DMS114 treated with DMSO at 0.1 percent for 48 hours (cell line): ENCODE measurements around the gene CMC2.

Experiments
- DNase-seq: peaks from one replicate; lab custom pipeline; 2025; ENCODE audit not compliant: unreplicated experiment; lab: John Stamatoyannopoulos, UW

CMC2 gene

DNA sequence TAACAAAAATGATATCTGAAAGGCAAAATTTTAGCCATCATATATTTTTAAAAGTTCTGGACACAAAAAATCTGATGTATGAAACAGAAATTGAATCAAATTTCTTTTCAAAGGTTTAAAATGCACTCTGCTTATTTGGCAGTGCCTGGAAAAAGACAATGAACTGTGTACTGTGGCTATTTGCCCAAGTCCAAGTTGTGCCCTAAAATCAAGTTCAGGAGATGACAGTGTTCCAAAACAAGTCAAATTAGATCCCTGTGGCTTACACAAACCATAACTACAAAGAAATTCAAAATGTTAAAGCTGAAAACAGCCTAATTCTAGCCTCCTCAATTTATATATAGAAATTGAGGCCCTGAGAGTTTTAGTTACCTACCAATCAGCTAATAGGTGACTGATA, 25.6 kb downstream of the CMC2 start:
- DNase-seq: no peak

DNA sequence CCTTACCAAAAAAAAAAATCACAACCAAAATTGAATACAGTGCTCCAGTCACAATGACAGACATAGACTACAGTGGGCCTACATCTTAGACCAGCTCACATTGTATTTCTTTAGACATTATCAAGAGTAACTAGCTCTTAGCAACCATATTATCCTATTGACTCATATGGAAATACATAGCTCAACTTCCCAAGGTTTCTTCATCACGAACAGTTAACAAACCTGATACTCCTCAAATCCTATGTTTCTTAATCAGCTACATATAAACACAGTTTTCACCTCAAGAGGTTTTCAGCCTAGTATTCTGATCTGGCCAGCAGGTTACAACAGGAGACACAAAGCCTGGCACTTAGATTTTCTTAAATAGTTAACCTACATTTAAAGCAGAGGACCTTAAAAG, 29.7 kb downstream of the CMC2 start:
- no peak for DNase-seq

DNA sequence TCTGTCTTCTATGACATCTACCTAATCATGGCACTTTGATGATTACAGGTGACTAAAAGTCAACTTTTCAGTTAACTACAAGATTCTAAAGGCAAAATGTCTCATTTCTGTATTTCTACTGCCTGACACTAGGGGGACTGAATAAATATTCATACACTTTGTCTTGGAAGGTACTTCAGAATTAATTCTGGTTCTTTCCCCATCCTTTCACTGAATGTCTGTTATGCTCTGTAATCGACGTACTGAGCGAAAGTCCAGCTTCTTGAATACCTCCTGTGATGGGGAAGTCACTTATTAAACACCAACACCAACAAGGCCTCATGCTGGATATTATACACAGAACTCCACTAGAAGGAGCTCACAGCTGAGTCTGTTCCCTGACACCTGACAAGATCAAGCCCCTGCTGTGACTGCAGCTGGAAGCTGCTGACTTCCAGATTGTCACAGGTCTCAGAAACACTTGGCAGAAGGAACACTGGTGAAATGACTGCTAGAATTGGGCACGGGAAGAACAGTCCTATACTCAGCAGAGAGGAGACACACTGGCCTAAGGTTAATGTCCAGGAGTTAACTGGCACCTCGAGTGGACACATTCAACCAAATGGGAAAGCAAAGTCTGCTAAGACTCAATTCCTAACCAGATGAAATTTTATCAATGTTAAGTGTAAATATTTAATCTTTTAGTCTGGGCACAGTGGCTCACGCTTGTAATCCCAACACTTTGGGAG, 31.9 kb downstream of the CMC2 start:
- no peak for DNase-seq

DNA sequence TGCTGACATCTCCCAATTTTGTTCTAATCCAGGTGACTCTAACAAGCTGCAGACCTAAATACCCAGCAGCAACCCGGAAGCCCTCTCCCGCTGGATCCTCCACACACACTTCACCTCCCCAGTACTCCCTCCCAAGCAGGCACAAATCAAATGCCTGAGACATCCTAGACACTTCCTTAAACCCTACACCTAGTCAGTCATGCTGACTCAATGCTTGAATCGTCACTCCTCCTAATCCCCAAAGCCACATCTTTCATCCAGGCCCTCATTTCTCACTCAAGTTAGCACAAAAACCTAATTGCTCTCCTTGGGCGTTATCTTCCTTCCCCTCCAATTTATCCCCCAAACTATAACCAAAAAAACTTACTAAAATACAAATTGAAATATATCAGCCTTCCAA, 32.7 kb downstream of the CMC2 start:
- no peak for DNase-seq

DNA sequence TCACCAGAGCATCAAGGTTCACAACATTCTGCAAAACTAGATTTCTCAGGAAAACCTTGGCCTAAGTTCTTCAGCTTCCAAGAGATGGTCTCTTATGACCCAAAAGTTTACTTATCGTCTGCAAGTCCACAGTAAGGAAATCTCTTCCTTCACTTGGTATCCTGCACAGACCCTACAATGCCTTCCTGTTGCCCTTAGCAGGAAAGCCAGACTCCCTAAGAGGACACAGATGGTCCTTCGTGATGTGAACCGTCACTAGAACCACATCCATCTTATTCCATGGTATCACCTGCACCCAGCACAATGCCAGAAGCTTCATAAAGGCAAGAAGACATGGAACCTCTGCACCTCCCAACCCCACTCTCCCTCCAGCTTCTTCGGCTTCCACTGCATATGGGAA, 34.1 kb downstream of the CMC2 start:
- DNase-seq: no peak

DNA sequence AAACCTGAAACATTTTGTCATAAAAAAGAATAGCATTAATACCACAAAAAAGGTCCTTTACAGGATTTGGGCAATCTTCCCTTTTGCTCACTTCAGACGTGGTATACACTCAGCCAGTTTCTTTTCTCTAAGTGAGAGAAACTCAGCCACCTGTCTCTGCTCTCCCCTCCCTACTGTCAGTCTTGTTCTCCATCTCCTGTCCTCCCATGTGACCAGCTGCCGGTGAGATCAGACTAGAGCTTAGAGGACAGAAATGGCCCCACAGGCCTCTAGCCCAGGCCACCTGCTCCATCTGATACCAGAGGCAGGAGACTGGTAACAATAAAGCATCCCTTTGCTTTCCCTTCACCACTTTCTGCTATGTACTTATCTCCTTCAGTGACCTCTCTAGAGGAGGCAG, 34.9 kb downstream of the CMC2 start:
- DNase-seq: no peak

DNA sequence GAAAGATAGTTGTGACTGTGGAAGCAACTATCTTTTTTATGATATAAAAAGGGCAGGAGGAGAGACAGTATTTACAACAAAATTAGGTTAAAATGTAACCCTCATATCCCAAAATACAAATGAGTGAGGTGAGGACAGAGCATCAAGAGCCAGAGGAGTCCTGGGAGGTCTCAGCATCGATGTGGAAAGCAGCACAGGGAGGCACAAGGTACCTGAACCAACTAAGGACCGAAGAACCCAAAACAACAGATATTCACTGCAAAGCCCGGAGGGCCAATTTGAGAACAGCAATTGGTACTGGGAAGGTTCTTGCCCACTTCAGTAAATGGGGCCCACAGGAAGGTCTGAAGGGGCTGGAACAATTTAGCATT, 37.6 kb downstream of the CMC2 start:
- no peak for DNase-seq

DNA sequence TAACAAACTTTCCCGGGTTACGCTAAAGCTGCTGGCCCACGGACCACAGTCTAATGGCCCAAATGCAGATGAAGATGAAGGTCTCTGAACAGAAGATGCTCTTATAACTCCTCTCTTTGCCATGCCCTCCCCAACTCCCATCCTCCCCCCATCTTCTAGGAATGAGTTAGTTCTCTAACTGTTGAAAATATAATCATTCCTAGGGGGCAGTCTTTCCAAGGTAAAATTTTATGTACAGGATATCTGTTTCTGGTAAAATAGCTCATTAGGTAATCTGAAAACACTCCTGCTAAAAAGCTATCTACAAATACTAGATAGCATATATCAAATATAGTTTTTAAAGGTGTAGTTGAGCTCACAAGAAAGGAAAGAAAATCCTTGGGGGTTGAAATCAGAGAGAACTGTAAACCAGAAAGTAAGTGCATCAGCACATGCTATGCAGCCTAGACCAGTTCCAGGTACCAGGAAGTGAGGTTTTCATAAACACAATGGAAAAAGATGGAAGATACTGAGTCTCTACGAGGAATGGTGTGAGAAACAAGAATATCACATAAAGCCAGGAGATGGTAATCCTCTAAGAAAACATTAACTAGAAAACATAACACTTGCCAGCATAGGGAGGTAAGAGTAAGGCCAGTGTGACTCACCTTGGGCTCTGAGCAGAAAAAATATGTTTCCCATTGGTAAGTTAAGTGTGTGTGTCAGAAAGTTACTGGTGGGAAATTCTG, 38.1 kb downstream of the CMC2 start:
- DNase-seq: no peak

DNA sequence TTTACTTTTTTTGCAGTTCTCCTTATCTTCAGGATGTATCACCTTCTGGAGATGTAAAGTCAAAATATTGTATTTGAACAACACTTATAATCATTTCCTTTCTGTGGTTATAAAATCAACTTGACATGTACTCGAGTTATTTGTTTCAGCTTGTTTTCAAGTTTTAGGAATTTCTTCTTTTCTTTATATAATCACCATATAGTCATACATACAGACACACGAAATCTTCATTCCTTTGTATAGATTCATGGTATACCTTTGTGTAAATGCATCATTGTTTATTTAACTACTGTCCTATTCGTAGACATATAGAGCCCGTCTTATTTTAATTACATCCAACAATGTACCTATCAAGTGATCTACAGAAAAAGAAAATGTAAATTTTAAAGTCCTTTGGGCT, 40.1 kb downstream of the CMC2 start:
- no peak for DNase-seq

DNA sequence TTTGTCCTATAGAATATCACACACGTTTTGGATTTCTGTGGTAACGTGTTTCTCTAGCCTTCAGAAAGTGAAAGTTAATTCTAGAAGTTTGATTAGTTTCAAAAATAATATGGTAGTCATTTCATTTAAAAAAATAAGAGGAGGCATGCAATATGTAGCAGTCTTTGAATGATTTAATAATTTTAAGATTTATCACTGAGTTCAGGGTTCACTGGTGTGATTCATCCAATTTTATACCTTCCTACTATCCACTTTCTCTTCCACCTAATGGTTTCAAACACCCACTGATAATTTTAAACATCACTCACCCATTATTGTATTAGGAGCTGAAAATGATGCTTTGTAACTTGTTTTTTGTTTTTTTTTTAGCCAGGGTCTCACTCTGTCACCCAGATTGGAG, 42.3 kb downstream of the CMC2 start:
- no peak for DNase-seq

DNA sequence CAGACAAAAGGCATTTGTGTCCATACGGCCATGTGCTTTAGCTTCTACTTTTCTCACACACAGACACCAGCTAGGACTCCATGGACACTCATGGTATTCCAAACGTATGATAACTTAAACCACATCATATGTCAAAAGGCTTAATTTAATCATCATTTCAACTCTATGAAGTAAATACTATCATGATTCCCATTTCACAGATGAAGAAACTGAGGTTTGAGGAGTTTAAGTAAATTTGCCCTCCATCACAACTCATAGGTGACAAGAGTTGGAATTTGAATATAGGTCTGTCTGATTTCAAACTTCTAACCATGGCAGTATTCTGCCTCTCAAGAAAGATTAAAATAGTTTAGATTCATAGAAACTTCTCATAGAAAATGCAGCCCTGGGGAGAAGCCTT, 43.8 kb downstream of the CMC2 start:
- DNase-seq: no peak

DNA sequence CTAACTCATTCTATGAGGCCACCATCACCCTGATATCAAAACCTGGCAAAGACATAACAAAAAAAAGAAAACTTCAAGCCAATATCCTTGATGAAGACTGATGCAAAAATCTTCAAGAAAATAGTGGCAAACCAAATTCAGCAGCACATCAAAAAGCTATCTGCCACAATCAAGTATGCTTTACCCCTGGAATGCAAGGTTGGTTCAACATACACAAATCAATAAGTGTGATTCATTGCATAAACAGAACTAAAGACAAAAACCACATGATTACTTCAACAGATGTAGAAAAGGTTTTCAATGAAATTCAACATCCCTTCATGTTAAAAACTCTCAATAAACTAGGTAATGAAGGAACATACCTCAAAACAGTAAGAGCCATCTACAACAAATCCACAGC, 48.4 kb downstream of the CMC2 start:
- no peak for DNase-seq

DNA sequence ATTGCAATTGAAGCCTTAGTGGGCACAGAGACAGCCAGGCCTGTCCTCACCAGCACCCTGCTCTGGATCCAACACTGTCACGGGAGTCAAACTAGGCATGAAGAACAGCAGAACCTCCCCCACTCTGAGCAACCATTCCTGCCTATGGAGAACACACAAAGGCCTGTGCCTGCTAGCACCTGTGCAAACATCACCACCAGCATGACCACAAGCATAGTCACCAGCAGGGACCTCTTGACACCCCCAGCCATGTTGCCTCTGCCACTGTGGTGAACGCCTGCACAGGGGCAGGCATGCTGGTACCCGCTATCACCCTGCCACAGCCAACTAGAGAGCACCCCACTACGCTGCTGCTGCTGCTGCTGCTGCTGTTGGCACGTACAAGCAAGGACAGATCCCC, 51.7 kb downstream of the CMC2 start:
- no peak for DNase-seq

DNA sequence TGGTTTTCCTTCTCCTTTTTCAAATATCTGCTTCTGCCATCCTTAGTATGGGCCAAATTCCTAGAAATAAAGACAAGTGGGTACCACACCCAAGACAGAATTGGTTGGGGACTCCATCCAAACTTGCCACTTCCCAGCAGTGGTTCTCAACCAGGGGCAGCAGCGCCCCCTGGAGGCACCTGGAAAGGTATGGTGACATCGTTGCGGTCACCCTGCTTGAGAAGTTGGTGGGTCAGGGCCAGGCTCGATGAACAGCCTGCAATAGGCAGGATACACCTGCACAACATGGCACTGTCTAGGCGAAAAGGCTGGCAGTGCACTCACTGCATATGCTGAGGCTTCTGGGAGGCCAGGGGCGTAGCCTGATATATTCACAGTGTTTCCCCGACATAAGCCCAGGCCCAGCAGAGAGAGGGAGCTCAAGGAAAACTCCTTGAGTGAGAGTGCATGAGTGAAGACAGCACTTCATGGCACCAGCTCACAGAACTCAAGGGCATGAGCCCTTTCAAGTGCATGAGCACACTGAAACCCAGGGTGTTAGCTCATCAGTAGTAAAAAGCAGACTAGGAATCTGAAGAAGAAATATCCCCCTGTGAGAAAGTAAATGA, 57.7 kb downstream of the CMC2 start:
- DNase-seq: no peak

DNA sequence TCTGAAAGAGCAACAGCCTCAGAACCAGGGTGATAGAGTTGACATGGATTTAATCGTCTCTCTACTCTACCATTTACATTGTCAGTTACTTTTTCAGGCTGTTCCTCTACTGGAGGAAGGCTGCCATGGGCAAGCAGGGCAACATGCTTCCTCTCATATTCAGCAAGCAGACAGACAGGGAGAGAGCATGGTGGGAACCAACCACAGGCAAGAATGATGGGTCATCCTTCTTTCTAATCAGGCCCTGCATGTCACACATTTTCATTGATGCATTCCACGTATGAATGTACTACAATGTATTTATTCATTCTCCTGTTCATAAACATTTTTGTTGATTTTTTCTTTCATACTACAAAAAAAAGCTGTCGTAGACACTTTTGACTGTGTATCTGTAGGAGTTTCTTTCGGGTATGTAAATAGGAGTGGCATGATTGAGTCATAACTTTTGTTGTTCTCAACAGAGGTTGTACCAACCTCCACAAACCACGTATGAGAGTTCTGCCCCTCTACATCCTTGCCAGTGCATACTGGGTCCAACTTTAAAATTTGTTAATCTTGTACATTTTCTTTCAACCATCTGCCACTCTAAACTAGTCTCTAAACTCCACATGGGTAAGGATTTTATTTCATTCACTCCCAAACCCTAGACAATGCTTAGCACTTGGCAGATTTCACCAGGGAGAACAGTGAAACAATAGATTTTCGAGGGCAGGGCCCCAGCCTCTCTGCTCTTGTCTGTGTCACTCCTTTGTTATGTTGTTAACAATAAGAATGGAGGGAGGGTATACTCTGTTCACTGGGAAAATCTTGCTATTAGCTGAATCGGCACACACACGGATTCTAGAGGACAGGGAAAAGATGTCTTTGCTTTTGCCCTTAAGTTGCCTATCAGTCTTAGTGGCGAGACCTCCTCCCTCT, 58.7 kb downstream of the CMC2 start:
- no peak for DNase-seq

DNA sequence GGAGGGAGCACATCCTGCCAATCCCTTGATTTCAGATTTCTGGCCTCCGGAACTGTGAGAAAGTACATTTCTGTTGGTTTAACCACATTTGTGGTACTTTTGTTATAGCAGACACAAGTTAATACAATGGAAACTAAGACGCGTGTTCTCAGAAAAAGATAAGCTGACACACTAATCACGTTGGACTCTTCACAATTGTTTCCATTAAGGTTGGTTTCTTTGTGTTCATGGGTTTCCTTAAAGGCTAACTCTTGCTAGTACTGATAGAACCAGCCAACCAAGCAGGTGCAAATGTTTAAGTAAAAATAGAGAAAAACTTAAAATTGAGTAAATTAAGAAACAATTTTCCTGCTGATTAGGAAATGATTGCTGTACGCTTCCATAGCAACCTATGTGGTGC, 59.4 kb downstream of the CMC2 start:
- no peak for DNase-seq

DNA sequence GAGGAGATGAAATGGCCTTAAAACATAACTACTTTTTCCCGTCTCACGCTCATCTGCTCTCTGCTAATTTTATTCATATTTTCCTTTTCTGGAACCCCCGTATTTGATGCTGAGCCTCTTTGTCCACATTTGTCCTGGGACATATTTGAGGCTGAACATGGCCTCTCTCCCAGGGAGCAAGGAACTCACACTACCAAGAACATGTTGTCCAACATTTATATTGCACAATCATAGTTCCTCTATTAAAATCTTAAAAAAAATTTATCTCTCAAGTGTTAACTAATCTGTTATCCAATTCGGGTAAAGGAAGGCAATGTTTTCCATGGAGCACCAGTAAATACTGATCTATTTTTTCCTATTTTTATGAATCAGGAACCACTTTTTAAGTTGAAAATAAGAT, 60.2 kb downstream of the CMC2 start:
- DNase-seq: no peak

DNA sequence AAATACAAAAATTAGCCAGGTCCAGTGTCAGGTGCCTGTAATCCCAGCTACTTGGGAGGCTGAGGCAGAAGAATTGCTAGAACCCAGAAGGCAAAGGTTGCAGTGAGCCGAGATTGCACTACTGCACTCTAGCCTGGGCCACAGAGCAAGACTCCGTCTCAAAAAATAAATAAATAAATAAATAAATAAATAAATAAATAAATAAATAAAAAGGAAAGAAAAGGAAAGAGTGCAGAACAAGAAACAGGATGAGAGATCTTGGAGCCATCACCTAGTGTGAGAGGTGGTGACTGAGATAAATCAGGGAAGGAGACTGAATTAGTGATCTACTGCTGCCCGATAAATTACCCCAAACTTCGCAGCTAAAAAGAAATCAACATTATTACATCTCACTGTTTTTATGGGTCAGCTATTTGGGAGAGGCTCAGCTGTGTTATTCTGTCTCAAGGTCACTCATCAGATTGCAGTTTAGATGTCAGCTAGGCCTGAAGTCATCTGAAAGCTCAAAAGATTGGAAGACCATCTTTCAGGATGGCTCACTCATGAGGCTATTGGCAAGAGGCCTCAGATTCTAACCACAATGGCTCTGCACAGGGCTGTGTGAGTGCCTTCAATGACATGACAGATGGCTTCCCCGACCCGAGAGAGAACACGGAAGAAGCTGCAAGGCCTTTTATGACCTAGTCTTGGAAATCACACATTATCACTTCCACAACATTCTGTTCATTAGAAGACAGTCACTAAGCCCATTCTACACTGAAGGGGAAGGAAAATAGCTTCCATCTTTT, 66.4 kb downstream of the CMC2 start:
- no peak for DNase-seq

DNA sequence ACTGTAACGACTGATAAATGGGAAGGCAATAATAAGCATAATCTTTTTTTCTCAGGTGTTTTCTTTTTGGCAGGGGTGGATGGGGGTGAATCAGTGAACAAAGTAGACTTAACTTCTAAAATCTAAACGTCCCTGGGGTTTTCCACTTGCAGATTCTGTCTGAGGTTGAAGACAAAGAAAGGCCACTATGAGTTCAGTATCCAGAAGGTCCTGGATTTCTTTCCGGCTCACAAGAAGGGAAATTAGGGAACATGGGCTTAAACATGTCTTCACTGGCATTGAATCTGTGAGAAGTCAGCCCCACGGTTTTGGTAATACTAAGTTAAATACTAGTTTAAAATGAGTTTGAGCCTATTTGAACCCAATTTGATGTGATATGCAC, 67.8 kb downstream of the CMC2 start:
- DNase-seq: no peak

DNA sequence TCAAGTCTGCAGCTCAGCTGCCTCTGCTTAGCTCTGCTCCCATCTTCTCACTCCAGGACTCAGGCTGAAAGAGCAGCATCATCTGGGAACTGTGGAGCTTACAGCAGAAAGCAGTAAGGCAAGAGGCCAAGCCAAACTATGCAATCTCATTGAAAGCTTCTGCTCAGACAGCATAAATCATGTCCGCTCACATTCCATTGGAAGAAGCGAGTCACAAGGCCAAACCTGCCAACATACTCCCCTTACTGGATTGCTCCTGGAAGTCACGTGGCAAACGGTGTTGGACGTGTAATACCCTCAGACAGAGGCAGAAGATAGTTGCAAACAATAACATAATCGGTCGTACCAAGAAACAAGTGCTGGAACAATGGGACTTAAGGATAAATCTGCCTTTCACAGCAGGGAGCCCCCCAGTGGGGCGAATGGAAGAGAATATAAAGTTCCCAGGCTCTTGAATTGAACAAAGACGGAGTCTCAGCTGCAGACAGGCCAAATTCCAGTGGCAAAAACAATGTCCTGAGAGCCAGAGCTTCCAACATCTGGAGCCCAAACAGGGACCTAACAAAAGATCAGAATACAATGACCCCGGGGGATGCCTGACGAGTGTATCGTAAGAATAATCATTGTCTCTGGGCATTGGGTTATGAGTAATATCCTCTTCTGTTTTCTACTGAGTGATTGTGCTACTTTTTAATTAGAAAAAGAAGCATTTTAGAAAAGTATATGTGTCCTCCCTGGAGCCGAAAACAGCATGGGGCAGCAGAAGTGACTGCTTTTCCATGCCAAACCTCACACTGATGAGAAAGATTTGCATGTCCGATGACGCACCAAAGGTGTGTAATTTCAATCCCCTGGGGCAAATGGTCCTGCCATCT, 68.4 kb downstream of the CMC2 start:
- DNase-seq: no peak
